ENCODE measurements around the gene ADCY5.

DNA sequence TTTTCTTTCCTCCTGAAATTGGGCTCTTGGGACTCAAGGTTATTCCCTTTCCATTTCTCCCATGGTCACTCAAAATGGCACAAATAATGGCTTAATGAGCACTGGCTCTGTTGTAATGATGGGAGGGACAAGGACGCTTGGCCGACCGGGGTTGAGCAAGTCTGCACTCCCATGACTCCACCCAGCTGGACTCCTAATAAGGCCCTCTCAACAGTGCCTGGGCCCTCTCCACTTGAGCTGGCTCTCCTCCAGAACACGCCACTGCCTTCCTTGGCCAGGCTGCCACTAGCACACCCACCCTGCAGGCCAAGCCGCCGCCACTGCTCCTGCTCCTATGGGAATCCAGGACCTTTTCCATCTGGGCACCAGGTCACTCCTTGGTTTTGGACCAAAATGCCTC, 42.3 kb downstream of the ADCY5 start:
- TF ChIP-seq, protein P1, sequence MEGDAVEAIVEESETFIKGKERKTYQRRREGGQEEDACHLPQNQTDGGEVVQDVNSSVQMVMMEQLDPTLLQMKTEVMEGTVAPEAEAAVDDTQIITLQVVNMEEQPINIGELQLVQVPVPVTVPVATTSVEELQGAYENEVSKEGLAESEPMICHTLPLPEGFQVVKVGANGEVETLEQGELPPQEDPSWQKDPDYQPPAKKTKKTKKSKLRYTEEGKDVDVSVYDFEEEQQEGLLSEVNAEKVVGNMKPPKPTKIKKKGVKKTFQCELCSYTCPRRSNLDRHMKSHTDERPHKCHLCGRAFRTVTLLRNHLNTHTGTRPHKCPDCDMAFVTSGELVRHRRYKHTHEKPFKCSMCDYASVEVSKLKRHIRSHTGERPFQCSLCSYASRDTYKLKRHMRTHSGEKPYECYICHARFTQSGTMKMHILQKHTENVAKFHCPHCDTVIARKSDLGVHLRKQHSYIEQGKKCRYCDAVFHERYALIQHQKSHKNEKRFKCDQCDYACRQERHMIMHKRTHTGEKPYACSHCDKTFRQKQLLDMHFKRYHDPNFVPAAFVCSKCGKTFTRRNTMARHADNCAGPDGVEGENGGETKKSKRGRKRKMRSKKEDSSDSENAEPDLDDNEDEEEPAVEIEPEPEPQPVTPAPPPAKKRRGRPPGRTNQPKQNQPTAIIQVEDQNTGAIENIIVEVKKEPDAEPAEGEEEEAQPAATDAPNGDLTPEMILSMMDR (tag by site-specific recombination; IDR thresholded peaks at IDR 0.05), result no peak
- TF ChIP-seq ZNF596 (tag by site-specific recombination; IDR thresholded peaks at IDR 0.05), result no peak
- TF ChIP-seq TRIM28 (IDR thresholded peaks at IDR 0.05; ENCODE audit: borderline replicate concordance, low read length), result no peak
- TF ChIP-seq, protein P2, sequence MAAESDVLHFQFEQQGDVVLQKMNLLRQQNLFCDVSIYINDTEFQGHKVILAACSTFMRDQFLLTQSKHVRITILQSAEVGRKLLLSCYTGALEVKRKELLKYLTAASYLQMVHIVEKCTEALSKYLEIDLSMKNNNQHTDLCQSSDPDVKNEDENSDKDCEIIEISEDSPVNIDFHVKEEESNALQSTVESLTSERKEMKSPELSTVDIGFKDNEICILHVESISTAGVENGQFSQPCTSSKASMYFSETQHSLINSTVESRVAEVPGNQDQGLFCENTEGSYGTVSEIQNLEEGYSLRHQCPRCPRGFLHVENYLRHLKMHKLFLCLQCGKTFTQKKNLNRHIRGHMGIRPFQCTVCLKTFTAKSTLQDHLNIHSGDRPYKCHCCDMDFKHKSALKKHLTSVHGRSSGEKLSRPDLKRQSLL (tag by site-specific recombination; IDR thresholded peaks at IDR 0.05), result no peak
- no peak for TF ChIP-seq HOXA7 (CRISPR knock-in tag; IDR thresholded peaks at IDR 0.05; ENCODE audit: borderline replicate concordance)
- TF ChIP-seq ZNF561 (tag by site-specific recombination; IDR thresholded peaks at IDR 0.05; ENCODE audit: borderline replicate concordance), result no peak
- no peak for TF ChIP-seq ZNF114 (tag by site-specific recombination; IDR thresholded peaks at IDR 0.05)
